Measurements from ENCODE around the gene NDUFAF8.

Gene NDUFAF8

GRCh38 chr17:81232616-81233241, 6.4 kb upstream of the NDUFAF8 start:
- Mint-ChIP-seq H3K27ac (ENCODE audit: low read depth) (no peak overlapping the region), H3K4me1 (peaks cover 23% of the 10 kb centered on the region), H3K27me3 (no peaks in the 10 kb centered on the region), H3K36me3 (ENCODE audit: insufficient read depth) (peaks cover 17% of the 10 kb centered on the region), H3K9me3 (no peaks in the 10 kb centered on the region), H3K4me3 (no peak overlapping the region)
- ATAC-seq (replicated peaks; ENCODE audit: extremely low read depth, poor library complexity, severe bottlenecking) (no peak), DNase-seq (ENCODE audit: low spot score in 2 of 2) (no peak)

- H3K4me3 Mint-ChIP-seq = no peak overlapping the region
- ATAC-seq (replicated peaks; ENCODE audit: extremely low read depth, poor library complexity, severe bottlenecking) (no peak), DNase-seq (ENCODE audit: low spot score in 2 of 2) (no peak)
- H3K4me1 Mint-ChIP-seq = peaks cover 22% of the 10 kb centered on the region
- no peak overlapping the region for H3K27ac Mint-ChIP-seq (ENCODE audit: low read depth)
- no peaks in the 10 kb centered on the region for H3K27me3 Mint-ChIP-seq
- no peaks in the 10 kb centered on the region for H3K9me3 Mint-ChIP-seq
- H3K36me3 Mint-ChIP-seq (ENCODE audit: insufficient read depth) = peaks cover 20% of the 10 kb centered on the region
Observed at GRCh38 chr17:81233316-81233715, 5.8 kb upstream of the NDUFAF8 start.

GRCh38 chr17:81233811-81234505, 5.2 kb upstream of the NDUFAF8 start:
- no peak overlapping the region for H3K27ac Mint-ChIP-seq (ENCODE audit: low read depth)
- no peaks in the 10 kb centered on the region for H3K9me3 Mint-ChIP-seq
- ATAC-seq (replicated peaks; ENCODE audit: extremely low read depth, poor library complexity, severe bottlenecking) = no peak
- H3K27me3 Mint-ChIP-seq = no peaks in the 10 kb centered on the region
- peaks cover 19% of the 10 kb centered on the region for H3K36me3 Mint-ChIP-seq (ENCODE audit: insufficient read depth)
- H3K4me3 Mint-ChIP-seq = no peak overlapping the region
- DNase-seq (ENCODE audit: low spot score in 2 of 2) = no peak
- peaks cover 22% of the 10 kb centered on the region for H3K4me1 Mint-ChIP-seq

- ATAC-seq (replicated peaks; ENCODE audit: extremely low read depth, poor library complexity, severe bottlenecking) (no peak), DNase-seq (ENCODE audit: low spot score in 2 of 2) (no peak)
- Mint-ChIP-seq H3K9me3 (no peaks in the 10 kb centered on the region), H3K4me1 (peaks cover 22% of the 10 kb centered on the region), H3K27ac (ENCODE audit: low read depth) (no peak overlapping the region), H3K4me3 (peak overlapping the region; percentile 35), H3K27me3 (no peaks in the 10 kb centered on the region), H3K36me3 (ENCODE audit: insufficient read depth) (peaks cover 21% of the 10 kb centered on the region)
Observed at GRCh38 chr17:81234506-81234855, 4.6 kb upstream of the NDUFAF8 start.

- Mint-ChIP-seq H3K27me3 (no peaks in the 10 kb centered on the region), H3K27ac (ENCODE audit: low read depth) (no peak overlapping the region), H3K9me3 (no peaks in the 10 kb centered on the region), H3K4me1 (peaks cover 24% of the 10 kb centered on the region), H3K4me3 (peak overlapping the region; percentile 35), H3K36me3 (ENCODE audit: insufficient read depth) (peaks cover 17% of the 10 kb centered on the region)
- ATAC-seq (replicated peaks; ENCODE audit: extremely low read depth, poor library complexity, severe bottlenecking) (no peak), DNase-seq (ENCODE audit: low spot score in 2 of 2) (no peak)
Observed at GRCh38 chr17:81234940-81235821, 3.9 kb upstream of the NDUFAF8 start.

- DNase-seq (ENCODE audit: low spot score in 2 of 2) = no peak
- H3K9me3 Mint-ChIP-seq = no peaks in the 10 kb centered on the region
- H3K4me3 Mint-ChIP-seq = peak overlapping the region; percentile 36
- ATAC-seq (replicated peaks; ENCODE audit: extremely low read depth, poor library complexity, severe bottlenecking) = no peak
- H3K4me1 Mint-ChIP-seq = peaks cover 19% of the 10 kb centered on the region
- H3K36me3 Mint-ChIP-seq (ENCODE audit: insufficient read depth) = peaks cover 11% of the 10 kb centered on the region
- H3K27ac Mint-ChIP-seq (ENCODE audit: low read depth) = no peak overlapping the region
- H3K27me3 Mint-ChIP-seq = no peaks in the 10 kb centered on the region
Observed at GRCh38 chr17:81235822-81236740, 3.0 kb upstream of the NDUFAF8 start.

GRCh38 chr17:81236784-81237183, 2.3 kb upstream of the NDUFAF8 start:
- Mint-ChIP-seq H3K27ac (ENCODE audit: low read depth) (no peak overlapping the region), H3K9me3 (no peaks in the 10 kb centered on the region), H3K27me3 (no peaks in the 10 kb centered on the region), H3K4me1 (peaks cover 21% of the 10 kb centered on the region), H3K4me3 (no peak overlapping the region), H3K36me3 (ENCODE audit: insufficient read depth) (peaks cover 10% of the 10 kb centered on the region)
- ATAC-seq (replicated peaks; ENCODE audit: extremely low read depth, poor library complexity, severe bottlenecking) = no peak
- no peak for DNase-seq (ENCODE audit: low spot score in 2 of 2)

- Mint-ChIP-seq H3K27ac (ENCODE audit: low read depth) (peak overlapping the region; percentile 61), H3K27me3 (no peaks in the 10 kb centered on the region), H3K36me3 (ENCODE audit: insufficient read depth) (peaks cover 13% of the 10 kb centered on the region), H3K9me3 (no peaks in the 10 kb centered on the region), H3K4me3 (peak overlapping the region; percentile 92), H3K4me1 (peaks cover 29% of the 10 kb centered on the region)
- no peak for DNase-seq (ENCODE audit: low spot score in 2 of 2)
- no peak for ATAC-seq (replicated peaks; ENCODE audit: extremely low read depth, poor library complexity, severe bottlenecking)
Observed at GRCh38 chr17:81237591-81238489, 1.3 kb upstream of the NDUFAF8 start.

- H3K36me3 Mint-ChIP-seq (ENCODE audit: insufficient read depth) = peaks cover 17% of the 10 kb centered on the region
- H3K4me1 Mint-ChIP-seq = peaks cover 29% of the 10 kb centered on the region
- ATAC-seq (replicated peaks; ENCODE audit: extremely low read depth, poor library complexity, severe bottlenecking) = no peak
- H3K9me3 Mint-ChIP-seq = no peaks in the 10 kb centered on the region
- H3K27me3 Mint-ChIP-seq = no peaks in the 10 kb centered on the region
- no peak overlapping the region for H3K27ac Mint-ChIP-seq (ENCODE audit: low read depth)
- H3K4me3 Mint-ChIP-seq = peak overlapping the region; percentile 92
- no peak for DNase-seq (ENCODE audit: low spot score in 2 of 2)
Observed at GRCh38 chr17:81238490-81238814, 666 bp upstream of the NDUFAF8 start.

- H3K4me3 Mint-ChIP-seq = peak overlapping the region; percentile 92
- H3K4me1 Mint-ChIP-seq = peaks cover 23% of the 10 kb centered on the region
- H3K27me3 Mint-ChIP-seq = no peaks in the 10 kb centered on the region
- peak overlapping the region; percentile 83 for H3K27ac Mint-ChIP-seq (ENCODE audit: low read depth)
- DNase-seq (ENCODE audit: low spot score in 2 of 2) = peak in 1 of 2 donors; percentile 20
- ATAC-seq (replicated peaks; ENCODE audit: extremely low read depth, poor library complexity, severe bottlenecking) = no peak
- H3K36me3 Mint-ChIP-seq (ENCODE audit: insufficient read depth) = peaks cover 18% of the 10 kb centered on the region
- no peaks in the 10 kb centered on the region for H3K9me3 Mint-ChIP-seq
Observed at GRCh38 chr17:81239714-81240555, 817 bp downstream of the NDUFAF8 start.

- H3K4me1 Mint-ChIP-seq = peaks cover 17% of the 10 kb centered on the region
- no peak for ATAC-seq (replicated peaks; ENCODE audit: extremely low read depth, poor library complexity, severe bottlenecking)
- H3K36me3 Mint-ChIP-seq (ENCODE audit: insufficient read depth) = peaks cover 18% of the 10 kb centered on the region
- H3K27ac Mint-ChIP-seq (ENCODE audit: low read depth) = no peak overlapping the region
- DNase-seq (ENCODE audit: low spot score in 2 of 2) = no peak
- H3K27me3 Mint-ChIP-seq = no peaks in the 10 kb centered on the region
- H3K9me3 Mint-ChIP-seq = no peaks in the 10 kb centered on the region
- peak overlapping the region; percentile 92 for H3K4me3 Mint-ChIP-seq
Observed at GRCh38 chr17:81240761-81241160, 1.6 kb downstream of the NDUFAF8 start.
